ENCODE data around the gene MAGI2. TPM values are rescaled to one million over a fixed set of nuclear protein-coding genes. Genes with fewer than 3 reads are reported as not detected.

Gene MAGI2
- total RNA-seq, 2 donors from 2014 or later: 10.3 to 19.2 TPM

DNA sequence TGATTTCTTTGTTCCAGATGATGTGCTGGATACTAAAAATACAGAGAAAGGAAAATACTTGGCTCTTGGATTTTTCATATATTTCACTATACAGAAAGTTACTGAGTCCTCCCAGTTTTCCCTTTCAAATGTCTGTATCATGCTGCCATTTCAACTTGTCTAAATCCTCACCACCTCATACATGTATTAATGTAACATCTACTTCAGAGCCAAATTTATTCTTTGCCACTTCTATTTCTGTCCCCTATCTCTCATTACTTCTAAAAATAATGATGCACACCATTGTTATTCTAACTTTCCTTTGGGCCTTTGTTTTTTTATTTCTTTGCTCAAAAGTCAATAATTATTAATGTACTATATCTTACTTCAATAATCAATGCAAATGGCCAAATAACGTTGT, 312.2 kb downstream of the MAGI2 start:
- no peaks in the 10 kb centered on the region for H3K27me3 Mint-ChIP-seq (ENCODE audit: insufficient read depth)
- no peak overlapping the region for H3K4me3 ChIP-seq (ENCODE audit: low read length)
- no peaks in the 10 kb centered on the region for H3K36me3 Mint-ChIP-seq (ENCODE audit: low read depth)
- WGBS, 2 experiments (ENCODE audit: insufficient coverage in 1 of 2, insufficient read length in 1 of 2): 82 to 100% methylated on average over 1 of the region's 1 CpG
- H3K9me3 ChIP-seq (ENCODE audit: control insufficient read depth, low read length): no peaks in the 10 kb centered on the region
- no peak overlapping the region for H3K4me3 Mint-ChIP-seq
- no peaks in the 10 kb centered on the region for H3K36me3 ChIP-seq (ENCODE audit: control insufficient read depth, insufficient read depth, low read length)
- TF ChIP-seq, protein P1, sequence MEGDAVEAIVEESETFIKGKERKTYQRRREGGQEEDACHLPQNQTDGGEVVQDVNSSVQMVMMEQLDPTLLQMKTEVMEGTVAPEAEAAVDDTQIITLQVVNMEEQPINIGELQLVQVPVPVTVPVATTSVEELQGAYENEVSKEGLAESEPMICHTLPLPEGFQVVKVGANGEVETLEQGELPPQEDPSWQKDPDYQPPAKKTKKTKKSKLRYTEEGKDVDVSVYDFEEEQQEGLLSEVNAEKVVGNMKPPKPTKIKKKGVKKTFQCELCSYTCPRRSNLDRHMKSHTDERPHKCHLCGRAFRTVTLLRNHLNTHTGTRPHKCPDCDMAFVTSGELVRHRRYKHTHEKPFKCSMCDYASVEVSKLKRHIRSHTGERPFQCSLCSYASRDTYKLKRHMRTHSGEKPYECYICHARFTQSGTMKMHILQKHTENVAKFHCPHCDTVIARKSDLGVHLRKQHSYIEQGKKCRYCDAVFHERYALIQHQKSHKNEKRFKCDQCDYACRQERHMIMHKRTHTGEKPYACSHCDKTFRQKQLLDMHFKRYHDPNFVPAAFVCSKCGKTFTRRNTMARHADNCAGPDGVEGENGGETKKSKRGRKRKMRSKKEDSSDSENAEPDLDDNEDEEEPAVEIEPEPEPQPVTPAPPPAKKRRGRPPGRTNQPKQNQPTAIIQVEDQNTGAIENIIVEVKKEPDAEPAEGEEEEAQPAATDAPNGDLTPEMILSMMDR (conservative IDR thresholded peaks at IDR 0.05): no peak
- H3K27ac Mint-ChIP-seq: no peak overlapping the region
- no peaks in the 10 kb centered on the region for H3K4me1 Mint-ChIP-seq
- H3K27ac ChIP-seq (ENCODE audit: low read depth, low read length): no peak overlapping the region
- no peaks in the 10 kb centered on the region for H3K27me3 ChIP-seq (ENCODE audit: control insufficient read depth, insufficient read depth, low read length, poor library complexity, severe bottlenecking)
- H3K9ac ChIP-seq (ENCODE audit: extremely low read depth, low read length, poor library complexity, severe bottlenecking): no peak overlapping the region
- no peaks in the 10 kb centered on the region for H3K9me3 Mint-ChIP-seq
- DNase-seq: no peak
- no peaks in the 10 kb centered on the region for H3K4me1 ChIP-seq (ENCODE audit: control insufficient read depth, insufficient read depth, low read length)

DNA sequence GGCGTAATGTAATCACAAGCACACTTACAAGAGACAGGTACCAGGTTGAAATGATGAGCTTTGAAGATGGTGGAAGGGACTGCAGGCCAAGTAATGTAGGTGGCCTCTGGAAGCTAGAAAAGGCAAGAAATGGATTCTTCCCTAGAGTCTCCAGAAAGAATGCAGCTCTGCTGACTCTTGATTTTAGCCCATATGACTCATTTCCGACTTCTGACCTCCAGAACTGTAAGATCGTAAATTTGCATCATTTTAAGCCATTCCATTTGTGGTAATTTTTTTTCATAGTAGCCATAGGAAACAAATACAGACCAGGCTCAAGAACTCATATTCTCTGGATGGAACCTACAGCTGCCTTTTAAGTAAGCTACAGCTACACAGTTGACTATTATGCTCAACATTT, 315.5 kb downstream of the MAGI2 start:
- 90 to 94% methylated on average over 3 of the region's 3 CpGs for WGBS, 2 experiments (ENCODE audit: insufficient coverage in 1 of 2, insufficient read length in 1 of 2)
- TF ChIP-seq, protein P1 (conservative IDR thresholded peaks at IDR 0.05): no peak
- Histone ChIP-seq H3K9me3 (ENCODE audit: control insufficient read depth, low read length) (no peaks in the 10 kb centered on the region), H3K36me3 (ENCODE audit: control insufficient read depth, insufficient read depth, low read length) (no peaks in the 10 kb centered on the region), H3K27ac (ENCODE audit: low read depth, low read length) (no peak overlapping the region), H3K4me3 (ENCODE audit: low read length) (no peak overlapping the region), H3K4me1 (ENCODE audit: control insufficient read depth, insufficient read depth, low read length) (no peaks in the 10 kb centered on the region), H3K27me3 (ENCODE audit: control insufficient read depth, insufficient read depth, low read length, poor library complexity, severe bottlenecking) (no peaks in the 10 kb centered on the region), H3K9ac (ENCODE audit: extremely low read depth, low read length, poor library complexity, severe bottlenecking) (no peak overlapping the region)
- Mint-ChIP-seq H3K4me1 (no peaks in the 10 kb centered on the region), H3K4me3 (no peak overlapping the region), H3K27ac (no peak overlapping the region), H3K27me3 (ENCODE audit: insufficient read depth) (no peaks in the 10 kb centered on the region), H3K36me3 (ENCODE audit: low read depth) (no peaks in the 10 kb centered on the region), H3K9me3 (no peaks in the 10 kb centered on the region)
- no peak for DNase-seq

DNA sequence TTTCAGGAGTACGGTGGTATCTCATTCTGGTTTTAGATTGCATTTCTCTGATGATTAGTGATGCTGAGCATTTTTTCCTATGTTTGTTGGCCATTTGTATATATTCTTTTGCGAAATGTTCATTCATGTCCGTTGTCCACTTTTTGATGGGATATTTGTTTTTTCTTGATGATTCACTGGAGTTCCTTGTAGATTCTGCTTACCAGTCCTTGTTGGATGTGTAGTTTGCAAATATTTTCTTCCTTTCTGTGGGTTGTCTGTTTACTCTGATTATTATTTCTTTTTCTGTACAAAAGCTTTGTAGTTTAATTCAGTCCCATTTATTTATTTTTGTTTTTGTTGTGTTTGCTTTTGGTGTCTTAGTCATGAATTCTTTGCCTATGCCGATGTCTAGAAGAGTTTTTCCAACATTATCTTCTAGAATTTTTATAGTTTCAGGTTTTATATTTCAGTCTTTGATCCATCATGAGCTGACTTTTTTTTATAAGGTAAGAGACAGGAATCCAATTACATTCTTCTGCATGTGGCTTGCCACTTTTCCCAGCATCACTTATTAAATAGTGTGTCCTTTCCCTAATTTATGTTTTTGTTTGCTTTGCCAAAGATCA, 320.5 kb downstream of the MAGI2 start:
- no peaks in the 10 kb centered on the region for H3K36me3 Mint-ChIP-seq (ENCODE audit: low read depth)
- Histone ChIP-seq H3K4me1 (ENCODE audit: control insufficient read depth, insufficient read depth, low read length) (no peaks in the 10 kb centered on the region), H3K4me3 (ENCODE audit: low read length) (no peak overlapping the region), H3K9ac (ENCODE audit: extremely low read depth, low read length, poor library complexity, severe bottlenecking) (no peak overlapping the region), H3K27me3 (ENCODE audit: control insufficient read depth, insufficient read depth, low read length, poor library complexity, severe bottlenecking) (no peaks in the 10 kb centered on the region), H3K36me3 (ENCODE audit: control insufficient read depth, insufficient read depth, low read length) (no peaks in the 10 kb centered on the region), H3K9me3 (ENCODE audit: control insufficient read depth, low read length) (no peaks in the 10 kb centered on the region), H3K27ac (ENCODE audit: low read depth, low read length) (no peak overlapping the region)
- H3K27ac Mint-ChIP-seq: no peak overlapping the region
- no peaks in the 10 kb centered on the region for H3K27me3 Mint-ChIP-seq (ENCODE audit: insufficient read depth)
- no peaks in the 10 kb centered on the region for H3K9me3 Mint-ChIP-seq
- no peak for DNase-seq
- H3K4me3 Mint-ChIP-seq: no peak overlapping the region
- WGBS, 2 experiments (ENCODE audit: insufficient coverage in 1 of 2, insufficient read length in 1 of 2): 86 to 92% methylated on average over 1 to 3 of the region's 4 CpGs
- H3K4me1 Mint-ChIP-seq: no peaks in the 10 kb centered on the region
- TF ChIP-seq, protein P1 (conservative IDR thresholded peaks at IDR 0.05): no peak
